ENCODE results near the gene AGFG2.

Gene AGFG2

GRCh38 chr7:100573691-100574361, 34.8 kb downstream of the AGFG2 start, which contains the start of gene SAP25:
SAP25 (minus strand) TSS chr7:100573900; CDS start chr7:100573742, 158 bp downstream.
- DNase-seq = no peak

- DNase-seq = no peak
Observed at GRCh38 chr7:100574362-100575205, 35.6 kb downstream of the AGFG2 start.

GRCh38 chr7:100575206-100575631, 36.2 kb downstream of the AGFG2 start:
- no peak for DNase-seq

GRCh38 chr7:100575746-100576383, 36.9 kb downstream of the AGFG2 start:
- no peak for DNase-seq

- no peak for DNase-seq
Observed at GRCh38 chr7:100576384-100576993, 37.5 kb downstream of the AGFG2 start.

- DNase-seq = no peak
Observed at GRCh38 chr7:100577103-100577502, 38.1 kb downstream of the AGFG2 start.

- DNase-seq = no peak
Observed at GRCh38 chr7:100577507-100577906, 38.5 kb downstream of the AGFG2 start.

GRCh38 chr7:100578246-100579183, 39.5 kb downstream of the AGFG2 start:
- DNase-seq = no peak

- no peak for DNase-seq
Observed at GRCh38 chr7:100580466-100581283, 41.7 kb downstream of the AGFG2 start.

GRCh38 chr7:100582041-100582579, 43.1 kb downstream of the AGFG2 start:
- DNase-seq = no peak

- no peak for DNase-seq
Observed at GRCh38 chr7:100582650-100583049, 43.6 kb downstream of the AGFG2 start.

- no peak for DNase-seq
Observed at GRCh38 chr7:100583132-100584053, 44.4 kb downstream of the AGFG2 start.

GRCh38 chr7:100584054-100584682, 45.2 kb downstream of the AGFG2 start:
- DNase-seq = no peak

- DNase-seq = no peak
Observed at GRCh38 chr7:100584683-100585510, 45.9 kb downstream of the AGFG2 start.

- DNase-seq = no peak
Observed at GRCh38 chr7:100585511-100586265, 46.7 kb downstream of the AGFG2 start, which contains the start of gene LRCH4. LRCH4 (minus strand) TSS chr7:100586129; CDS start chr7:100586100, 29 bp downstream.

GRCh38 chr7:100586266-100587025, 47.4 kb downstream of the AGFG2 start, which contains the start of gene FBXO24:
FBXO24 (plus strand) TSS chr7:100586328; CDS start chr7:100586626, 298 bp downstream.
- peak; percentile 99 for DNase-seq
